Inflammatory macrophage treated with lipopolysaccharide for 1 hour (primary cell): ENCODE results near the gene CD164L2.
A peak's percentile ranks its signal among the peaks of the same experiment; 100 is the strongest.

Experiments used
- DNase-seq, 2 donors: peaks; one replicate each; pipeline ENCODE4 v3.0.0-alpha.2; 2020 to 2022

Gene CD164L2

DNA sequence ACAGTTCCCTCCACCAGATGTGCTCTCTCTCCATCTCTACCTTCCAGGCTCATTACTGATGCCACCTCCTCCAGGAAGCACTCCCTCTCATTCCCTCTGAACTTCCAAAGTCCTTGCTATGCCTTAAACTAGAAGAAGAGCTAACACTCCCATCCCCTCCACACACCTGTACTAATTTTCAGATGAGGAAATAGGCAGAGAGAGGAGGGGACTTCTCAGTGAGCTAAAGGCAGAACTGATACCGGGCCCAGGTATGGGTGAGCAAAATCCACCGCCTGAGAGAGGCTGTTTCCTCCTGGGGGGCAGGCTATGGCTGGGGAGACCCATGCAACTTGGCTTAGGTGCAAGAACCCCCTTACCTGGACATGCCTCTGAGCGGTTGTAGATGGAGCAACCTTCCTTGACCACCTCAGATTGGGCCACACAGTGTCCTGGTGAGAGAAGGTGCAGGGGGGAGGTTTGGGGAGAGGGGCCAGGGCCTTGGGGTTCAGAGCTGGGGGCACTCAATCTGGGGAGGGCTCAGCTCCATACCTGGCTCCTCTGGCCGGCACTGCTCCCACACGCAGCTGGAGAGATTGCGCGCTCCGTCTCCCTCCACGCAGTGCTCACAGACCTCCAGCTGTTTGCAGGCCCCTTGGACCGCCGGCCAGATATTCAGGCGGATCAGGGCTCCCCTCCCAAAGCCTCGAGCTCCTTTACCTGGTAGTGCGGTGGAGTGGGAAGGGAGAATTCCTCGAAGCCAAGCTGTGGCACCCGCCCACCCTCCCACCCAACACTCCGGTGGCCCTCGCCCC lies 967 bp downstream of the CD164L2 start:
- DNase-seq: no peak

DNA sequence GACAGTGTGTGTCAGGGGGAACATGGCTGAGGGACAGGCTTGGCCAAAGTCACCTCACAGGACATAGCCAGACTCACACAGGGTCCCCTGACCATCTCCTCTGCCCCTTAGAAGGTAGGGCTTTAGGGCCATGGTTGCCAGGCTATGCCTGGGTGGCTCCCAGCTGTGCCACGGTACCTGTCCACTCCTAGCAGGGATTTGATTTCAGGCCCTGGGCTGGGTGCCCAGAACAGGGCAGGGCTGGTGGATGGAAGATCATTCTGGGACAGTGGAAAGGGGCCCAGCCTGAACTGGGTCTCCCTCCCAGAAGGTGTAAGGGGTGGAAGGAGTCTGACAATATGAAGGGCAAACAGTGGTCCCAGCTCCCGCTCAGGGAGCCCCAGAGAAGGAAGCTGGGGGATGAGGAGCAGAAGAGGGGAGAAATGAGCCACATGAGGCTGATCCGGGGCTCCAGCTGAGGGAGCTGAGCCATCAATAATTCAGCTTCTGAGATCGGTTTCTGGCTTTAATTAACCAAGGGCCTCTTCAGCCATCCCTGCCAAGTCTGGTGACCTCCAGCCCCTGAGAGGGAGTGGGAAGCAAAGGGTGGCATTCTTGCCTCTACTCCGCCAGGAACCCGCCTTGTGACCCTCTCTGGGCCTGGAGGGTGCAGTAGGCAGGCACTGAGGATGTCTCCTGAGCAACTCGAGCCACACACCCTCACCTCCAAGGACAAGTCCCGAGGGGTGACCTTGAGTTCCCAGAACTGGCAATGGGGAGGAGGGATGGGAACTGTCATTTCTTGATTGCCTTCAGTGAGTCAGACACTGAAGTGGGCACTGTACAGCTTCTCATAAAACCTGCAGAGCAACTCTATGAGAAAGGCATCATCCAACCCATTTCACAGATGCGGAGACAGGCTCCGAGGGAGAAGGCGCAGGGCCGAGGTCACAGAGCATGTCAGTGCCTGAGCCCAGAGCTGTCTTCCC lies 2.1 kb downstream of the CD164L2 start:
- no peak for DNase-seq

DNA sequence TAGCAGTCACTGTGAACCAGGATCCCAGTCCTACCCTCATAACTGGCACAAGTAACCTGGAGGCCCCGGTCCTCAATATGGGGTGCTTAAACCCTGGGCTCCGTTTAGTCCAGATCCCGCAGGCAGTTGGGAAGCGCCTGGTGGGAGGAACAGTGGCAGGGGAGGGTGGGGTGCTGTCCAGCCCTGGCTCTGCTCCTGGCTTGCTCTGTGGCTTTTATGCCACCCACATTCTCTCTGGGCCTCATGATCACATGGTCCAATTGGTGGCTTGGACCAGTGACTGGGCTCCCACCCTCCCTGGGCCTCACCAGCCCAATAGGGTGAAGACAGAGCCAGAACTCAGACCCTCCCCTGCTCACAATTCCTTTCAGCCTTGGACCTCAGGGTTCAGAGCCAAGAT lies 2.9 kb downstream of the CD164L2 start:
- DNase-seq: peak in 1 of 2 donors; percentile 34

DNA sequence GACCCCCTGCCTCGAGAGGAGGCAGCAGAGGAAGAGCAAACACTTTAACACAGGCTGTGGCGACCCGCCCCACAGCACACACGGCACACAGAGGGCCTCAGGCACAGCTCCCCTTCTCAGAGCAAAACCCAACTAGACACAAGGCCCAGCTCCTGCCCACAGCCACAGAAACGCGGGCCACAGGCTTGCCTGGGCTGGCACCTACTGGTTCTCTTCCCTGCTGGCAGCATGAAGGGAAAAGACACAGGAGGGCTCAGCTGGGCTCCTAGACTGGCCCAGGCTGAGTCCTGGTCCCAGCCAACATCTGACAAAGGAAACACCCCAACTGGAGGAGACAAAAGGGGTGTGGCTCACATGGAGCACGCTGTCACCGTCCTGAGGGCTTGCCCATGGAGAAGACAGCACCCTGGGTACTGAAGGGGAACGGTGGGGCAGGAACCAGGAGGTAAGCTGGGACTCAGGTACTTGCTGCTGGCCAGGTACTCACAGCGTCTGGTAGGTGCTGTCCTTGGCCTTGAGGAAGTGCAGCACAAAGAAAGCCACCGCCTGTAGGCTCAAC lies 3.5 kb downstream of the CD164L2 start:
- no peak for DNase-seq

DNA sequence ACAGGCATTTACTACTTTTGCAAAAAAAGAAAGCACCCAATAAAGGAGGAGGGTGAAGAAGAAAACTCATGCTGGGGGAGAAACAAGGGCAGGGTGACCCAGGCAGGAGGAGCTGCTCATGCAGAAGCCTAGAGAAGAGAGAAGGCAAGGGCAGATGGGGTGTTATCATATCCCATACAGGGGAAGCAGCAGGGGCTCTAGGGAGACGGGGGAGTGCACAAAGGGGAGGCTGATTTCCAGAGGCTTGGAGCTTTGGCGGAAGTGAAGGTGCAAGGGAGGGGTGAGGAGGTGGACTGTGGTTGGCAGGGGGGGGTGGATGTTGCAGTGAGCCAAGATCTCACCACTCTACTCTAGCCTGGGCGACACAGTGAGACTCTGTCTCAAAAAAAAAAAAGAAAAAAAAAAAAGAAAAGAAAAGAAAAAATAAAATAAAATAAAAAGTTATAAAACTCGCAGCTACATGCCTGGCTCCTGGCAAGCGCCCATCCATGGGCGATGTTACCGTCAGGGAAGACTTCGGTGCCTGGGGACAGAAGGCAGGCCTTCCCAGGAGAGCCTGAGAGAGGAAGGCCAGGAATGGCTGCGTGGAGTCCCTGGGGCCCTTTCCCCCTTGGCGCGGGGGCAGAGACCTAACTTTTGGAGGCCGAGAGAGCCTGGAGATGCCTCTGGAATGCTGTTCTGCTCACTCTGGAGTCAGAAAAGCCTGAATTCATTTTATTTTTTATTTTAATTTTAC lies 5.2 kb downstream of the CD164L2 start:
- DNase-seq: no peak

DNA sequence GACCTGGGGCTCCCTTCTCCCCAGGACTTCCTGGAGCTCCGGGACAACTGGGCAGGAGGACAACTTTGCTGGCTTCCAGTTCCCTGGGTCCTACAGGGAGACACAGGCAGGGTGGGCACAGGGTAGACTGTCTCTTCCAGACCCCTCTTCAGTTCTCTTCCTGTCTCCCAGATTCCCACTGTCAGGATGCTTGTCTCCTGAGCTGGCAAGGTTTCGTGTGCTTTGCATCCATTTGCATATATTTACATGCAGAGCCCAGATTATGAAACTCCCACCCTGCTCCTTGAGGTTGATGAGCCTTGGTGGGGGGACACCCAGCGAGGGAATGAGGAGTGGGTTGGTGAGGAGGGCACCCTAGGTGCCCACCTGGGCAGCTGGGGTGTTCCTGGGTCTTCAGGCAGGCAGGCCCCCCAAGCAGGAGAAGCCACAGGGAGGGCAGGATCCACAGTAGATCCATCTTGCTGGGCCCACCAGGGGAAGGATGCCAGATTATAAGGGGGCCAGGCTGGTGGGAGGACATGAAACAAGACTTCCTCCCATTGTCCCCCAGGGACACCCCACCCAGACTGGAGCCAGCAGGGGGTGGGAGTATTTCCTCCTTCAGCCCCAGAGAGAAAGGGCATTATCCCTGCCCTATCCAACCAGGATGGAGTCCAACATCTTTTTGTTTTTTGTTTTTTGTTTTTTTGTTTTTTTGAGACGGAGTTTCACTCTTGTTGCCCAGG lies 8.6 kb downstream of the CD164L2 start, which contains the start of gene FCN3:
TSS of gene FCN3 (minus strand) at position 463 of the 725 bp plus-strand sequence. CDS start at position 457, 6 bp downstream.
- DNase-seq: no peak

DNA sequence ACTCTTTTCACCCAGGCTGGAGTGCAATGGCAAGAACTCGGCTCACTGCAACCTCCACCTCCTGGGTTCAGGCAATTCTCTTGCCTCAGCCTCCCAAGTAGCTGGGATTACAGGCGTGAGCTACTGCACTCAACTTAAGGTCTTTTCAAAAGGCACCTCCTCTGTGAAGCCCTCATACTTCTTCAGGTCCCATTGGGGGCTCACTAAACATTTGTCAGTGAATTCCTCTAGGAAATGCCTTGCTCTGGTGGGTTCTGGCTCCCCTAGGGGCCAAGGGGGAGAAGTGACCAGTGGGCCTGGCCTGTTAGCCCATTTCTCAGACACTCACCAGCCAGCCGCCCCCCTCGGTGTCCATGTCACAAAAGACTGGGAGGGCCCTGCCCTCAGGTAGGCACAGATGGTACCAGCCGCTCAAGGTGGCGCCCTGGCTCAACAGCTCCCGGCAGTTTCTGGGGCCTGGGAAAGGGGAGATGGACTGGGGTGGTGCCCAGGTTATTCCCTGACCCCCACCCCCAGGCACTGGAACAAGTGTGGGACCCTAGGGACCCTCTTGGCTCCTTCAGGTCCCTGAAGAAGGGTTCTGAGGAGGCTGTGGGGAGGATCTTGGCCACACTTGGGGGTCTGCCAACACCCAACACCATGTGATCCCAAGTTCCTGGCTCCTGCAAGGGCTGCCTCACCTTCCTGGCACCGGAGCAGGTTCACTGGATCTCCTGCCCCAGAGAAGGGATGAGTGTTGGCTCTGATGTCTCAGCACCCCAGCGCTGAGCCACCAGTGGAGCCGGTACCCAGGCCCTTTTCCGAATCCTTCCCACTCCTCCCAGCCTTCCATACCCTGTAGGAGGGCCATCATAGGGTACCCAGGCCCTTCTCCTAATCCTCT lies 10.1 kb downstream of the CD164L2 start:
- DNase-seq: no peak

DNA sequence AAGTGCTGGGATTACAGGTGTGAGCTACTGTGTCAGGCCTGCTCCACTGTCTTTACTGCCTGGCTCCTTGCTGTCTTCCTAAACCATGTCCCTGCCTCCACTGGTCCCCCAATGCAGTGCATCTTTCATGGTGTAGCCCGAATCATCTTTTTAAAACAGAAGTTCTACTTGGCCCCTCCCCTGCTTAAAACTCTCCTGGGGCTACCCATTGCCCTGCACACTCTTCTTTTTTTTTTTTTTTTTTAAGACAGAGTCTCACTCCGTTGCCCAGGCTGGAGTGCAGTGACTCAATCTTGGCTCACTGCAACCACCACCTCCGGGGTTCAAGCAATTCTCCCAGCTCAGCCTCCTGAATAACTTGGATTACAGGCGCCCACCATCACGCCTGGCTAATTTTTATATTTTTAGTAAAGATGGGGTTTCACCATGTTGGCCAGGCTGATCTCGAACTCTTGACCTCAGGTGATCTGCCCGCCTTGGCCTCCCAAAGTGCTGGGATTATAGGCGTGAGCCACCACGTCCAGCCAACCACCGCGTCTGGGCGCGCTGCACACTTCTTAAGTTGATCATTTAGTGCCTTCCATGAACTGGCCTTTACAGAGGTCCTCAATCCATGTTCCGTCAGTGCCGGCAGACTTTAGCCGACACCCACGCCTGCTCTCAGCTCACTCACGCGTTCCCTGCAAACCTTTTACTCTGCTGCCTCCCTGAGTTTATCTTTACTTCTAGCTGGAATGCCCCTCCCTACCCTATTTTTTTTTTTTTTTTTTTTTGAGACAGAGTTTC lies 10.9 kb downstream of the CD164L2 start:
- DNase-seq: no peak

DNA sequence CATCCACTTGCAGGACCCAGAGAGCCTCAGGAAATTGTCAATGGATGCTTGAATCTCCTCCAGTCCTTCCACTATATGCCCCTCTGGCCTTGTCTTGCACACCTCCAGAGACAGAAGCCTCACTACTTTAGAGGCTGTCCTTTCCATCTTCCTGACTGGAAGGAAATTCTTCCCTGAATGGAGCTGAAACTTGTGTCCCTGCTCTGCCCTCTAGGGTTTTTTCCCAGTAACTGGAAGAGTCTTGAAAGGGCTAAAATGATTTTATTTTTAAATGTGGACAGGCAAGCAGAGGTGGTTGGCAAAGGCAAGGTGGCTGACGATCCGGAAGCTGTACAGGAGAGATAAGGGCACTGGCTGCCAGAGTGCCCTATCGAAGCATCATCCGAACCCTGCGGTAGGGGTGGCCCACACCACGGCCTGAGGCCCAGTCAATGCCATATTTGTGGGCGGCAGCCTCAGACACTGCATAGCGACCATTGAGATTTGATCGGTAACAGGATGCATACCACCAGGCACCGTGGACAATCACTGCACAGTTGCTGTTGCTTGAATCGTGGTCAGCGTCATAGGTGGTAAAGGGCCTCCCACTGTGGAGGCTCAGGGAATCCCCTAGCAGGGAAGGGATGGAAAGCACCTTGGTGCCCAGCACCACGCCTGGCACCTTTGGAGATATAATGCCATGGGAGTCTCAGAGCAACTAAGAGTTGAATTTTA lies 14.1 kb downstream of the CD164L2 start:
- DNase-seq: no peak

DNA sequence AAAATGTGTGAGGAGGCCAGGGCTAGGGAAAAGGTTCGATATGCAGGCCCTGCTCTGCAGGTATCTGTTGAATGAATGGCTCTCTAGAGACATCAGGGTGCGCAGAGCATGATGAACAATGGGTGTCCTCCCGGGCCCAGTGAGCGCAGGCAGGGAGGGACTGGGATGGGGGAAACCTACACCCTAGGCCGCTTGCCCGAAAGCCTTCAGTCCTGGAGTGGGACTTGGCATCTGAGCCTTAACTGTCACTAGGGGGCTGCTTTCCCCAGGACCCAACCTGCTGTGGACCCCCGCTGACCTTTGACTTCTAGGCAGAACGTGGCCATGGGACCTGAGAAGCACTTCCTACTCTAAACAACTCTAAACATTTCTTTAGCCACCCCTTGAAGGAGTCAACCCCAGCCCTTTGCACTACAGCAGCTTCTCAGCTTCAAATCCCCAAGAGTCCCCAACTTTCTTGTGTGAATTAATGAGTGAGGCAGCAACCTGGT lies 15.9 kb downstream of the CD164L2 start:
- DNase-seq: no peak

DNA sequence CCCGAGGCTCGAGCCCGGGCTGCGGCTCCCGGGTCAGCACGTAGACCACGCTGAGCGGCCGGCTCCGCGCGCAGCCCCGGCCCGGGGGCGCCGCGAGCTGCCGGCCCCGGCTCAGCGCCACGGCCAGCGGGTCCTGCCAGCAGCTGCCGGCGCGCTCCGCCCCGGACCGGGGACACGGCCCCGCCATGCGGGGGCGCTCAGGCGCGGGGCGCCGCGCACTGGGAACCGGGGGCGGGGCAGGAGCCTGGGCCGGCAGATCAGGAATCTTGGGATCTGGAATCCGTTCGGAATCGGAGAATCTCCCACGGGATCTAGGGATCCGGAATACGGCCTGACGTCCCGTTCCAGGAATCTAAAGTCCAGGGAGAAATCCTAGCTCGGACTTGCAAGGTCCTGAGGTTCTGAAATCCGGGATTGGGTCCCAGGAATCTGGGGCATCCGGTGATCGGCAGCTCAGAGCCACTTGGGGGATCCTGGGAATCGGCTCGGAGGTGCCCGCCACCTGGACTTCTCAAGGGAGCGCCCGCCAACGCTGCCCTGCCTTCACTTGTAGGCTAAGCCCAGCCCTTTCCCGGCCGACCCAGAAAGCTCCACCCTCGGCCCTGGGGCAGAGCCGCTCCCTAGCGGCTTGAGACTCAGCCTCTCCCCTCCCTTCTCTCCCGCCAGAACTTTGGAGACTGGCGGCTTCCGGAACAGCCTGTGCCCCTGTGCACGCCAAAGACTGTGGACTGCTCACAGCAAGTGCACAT lies 16.5 kb downstream of the CD164L2 start, which contains the start of gene MAP3K6:
TSS of gene MAP3K6 (minus strand) at position 551 of the 749 bp plus-strand sequence. CDS start at position 187, 364 bp downstream.
- DNase-seq: peak; percentile 56 to 59

DNA sequence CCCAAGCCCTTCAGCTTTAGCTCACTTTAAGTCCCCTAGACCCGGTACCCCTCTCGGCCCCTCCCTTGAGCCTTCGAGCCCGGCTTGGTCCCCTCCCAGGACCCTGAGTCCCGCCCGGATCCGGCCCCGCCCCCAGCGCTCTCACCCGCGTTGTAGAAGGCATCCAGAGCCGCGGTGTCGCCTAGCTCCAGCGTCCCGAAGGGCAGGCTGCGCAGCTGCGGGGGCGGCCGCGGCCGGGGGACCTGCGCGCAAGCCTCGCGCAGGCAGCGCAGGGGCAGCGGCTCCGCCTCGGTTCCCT lies 17.1 kb downstream of the CD164L2 start:
- peak; percentile 71 to 74 for DNase-seq

DNA sequence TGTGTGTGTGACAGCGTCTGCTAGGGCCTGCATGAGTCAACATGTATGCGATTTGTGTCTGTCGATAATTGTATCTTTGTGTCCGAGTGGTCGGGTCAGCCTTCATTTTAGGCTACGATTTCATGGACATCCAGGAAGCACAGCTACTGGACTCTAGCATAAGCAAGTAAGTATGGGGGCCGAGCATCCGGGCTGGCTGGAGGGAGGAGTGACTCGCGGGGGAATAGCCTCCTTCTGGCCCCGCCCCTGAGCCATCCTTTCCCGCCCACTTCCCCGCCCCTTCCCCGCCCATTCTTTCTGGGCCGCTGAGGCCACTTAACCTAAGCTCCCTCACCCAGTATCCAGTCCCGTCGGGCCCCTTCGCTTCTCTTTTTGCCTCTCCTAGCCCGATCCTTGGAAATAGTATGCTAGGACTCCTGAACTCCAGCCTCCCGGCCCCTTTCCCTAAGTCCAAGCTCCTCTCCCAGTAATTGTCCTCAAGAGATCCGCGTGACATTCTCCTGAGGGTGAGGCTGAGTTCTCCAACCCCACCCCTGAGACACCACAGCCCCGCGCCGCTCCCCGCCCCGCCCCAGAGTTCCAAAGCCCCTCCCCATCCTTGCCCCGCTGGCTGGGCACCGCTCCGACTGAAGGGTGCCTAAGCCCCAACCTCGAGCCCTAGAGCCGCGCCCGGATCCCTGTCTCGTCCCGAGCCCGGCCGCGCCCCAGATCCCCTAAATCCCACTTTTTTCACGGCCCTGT lies 17.6 kb downstream of the CD164L2 start:
- peak; percentile 78 to 93 for DNase-seq

DNA sequence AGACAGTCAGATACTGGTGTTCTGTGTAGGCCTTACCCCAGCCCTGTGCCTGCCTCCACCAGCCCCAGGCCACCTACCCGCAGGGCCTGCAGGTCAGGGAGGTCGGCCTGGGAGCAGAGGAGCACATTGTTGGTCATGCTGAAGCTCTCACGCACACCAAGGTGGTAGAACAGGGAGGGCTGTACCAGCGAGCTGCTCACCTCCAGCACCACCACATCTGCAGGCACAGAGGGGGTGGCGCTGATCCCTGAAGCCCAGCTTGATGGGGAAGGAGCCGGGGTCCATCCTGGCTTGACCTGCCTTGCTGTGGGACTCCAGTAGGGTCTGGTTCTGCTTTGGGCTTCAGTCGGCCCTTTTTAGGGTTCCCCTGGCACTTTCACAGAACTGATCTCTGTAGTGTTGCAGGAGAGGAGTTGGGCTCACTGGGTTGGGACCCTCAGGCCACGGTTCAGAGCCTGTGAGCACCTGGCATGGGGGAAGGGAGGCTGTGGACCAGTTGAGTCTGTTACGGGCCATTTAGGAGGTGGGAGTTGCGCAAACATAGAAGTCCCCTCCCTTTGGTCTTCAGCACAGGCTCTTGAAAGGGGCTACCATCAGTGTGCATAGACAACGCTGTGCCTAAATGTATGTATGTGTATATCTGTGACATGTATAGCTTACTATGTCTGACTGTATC lies 18.3 kb downstream of the CD164L2 start:
- DNase-seq: no peak

DNA sequence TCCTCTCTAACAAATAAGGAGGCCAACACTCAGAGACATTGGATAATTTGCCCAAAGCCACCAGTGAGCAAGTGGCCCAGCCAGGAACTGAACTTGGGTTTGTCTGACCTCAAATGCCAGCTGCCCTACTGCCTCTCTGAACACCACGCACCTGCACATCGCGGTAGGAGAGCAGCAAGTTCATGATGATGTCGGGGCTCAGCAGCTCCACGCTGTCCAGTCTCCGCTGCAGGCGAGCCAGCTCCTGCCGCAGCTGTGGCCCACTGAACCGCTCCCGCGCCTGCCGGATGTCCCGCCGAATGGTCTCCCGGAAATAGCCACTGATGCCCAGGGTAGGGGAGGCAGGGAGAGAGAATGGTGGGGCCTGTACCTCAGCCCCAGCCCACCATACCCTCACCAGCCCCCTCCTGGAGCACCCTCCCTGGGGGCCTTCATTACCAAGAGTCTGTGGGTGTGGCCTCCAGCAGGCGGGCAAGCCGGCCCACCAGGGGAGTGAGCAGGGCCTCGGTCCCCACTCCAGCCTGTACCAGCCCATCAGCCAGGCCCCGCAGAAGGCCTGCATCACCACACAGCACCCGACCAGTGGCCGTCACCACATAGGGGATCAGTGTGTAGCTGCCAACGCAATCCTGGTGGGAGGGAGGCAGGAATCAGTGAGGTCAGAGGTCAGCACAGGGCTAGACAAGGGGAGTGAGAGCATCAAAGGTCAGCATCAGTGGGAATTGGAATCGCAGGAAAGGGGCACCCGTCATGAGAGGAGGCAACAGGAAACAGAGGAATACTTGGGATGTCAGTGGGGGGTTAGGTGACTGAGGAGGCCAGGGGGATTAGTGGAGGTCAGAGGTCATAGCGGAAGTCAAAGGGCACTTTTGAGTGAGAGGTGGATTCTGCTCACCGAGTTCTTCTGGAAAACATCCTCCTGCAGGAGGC lies 19.1 kb downstream of the CD164L2 start:
- DNase-seq: no peak

DNA sequence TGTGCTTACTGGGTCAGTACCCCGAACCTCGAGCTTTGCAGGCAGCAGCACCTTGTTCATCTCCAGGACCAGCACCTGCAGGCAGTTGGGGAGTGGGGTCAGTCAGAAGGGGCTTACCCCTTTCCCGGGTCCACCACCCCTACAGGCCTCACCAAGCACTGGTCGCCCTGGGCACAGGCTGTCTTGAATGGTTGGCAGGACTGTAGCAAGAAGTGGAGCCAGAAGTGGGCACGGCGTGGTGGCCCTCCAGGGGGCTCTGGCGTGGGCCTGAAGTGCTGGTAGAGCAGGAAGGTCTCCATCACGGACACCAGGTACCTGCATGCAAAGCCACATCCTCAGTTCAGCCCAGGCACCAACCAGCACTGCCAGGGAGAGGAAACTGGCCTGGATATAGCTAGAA lies 21.6 kb downstream of the CD164L2 start:
- no peak for DNase-seq
